ENCODE results near the gene NPIPB12. TPM values are rescaled to one million over a fixed set of nuclear protein-coding genes. Genes with fewer than 3 reads are reported as not detected.

NPIPB12 gene
- total RNA-seq, 1 donor from 2014 or later = 2.2 TPM

Other genes with a start within 250 kb of the NPIPB12 start
- gene NPIPB11, start 99.7 kb downstream of the NPIPB12 start, total RNA-seq = 0.13 and 0.34 TPM in 2 replicates
- 18.8 and 25.0 TPM in 2 replicates for gene BOLA2, start 52.1 kb downstream of the NPIPB12 start, total RNA-seq
- gene SLX1B, start 51.9 kb downstream of the NPIPB12 start, total RNA-seq = 54.2 and 57.4 TPM in 2 replicates
- gene SULT1A4, start 46.5 kb downstream of the NPIPB12 start, total RNA-seq = 1.7 and 2.5 TPM in 2 replicates
- 0.27 and 1.0 TPM in 2 replicates for gene SPN, start 156.8 kb upstream of the NPIPB12 start, total RNA-seq
- 47.9 and 60.3 TPM in 2 replicates for gene QPRT, start 172.8 kb upstream of the NPIPB12 start, total RNA-seq
- gene C16orf54, start 239.6 kb upstream of the NPIPB12 start, total RNA-seq = not detected in 2 replicates

Measured in kidney epithelial cell (primary cell).